Suprapubic skin (tissue), 4 donors: Measurements from ENCODE around the gene LLPH.

Experiments used
- CTCF ChIP-seq, 2 donors: fragments of 200-600 bp in 1 of 2; fragments of 450-650 bp in 1 of 2; sonication (generic) in 1 of 2; IDR thresholded peaks; one replicate each; pipeline ENCODE4 v1.5.1; 2016 to 2019; ENCODE audit warnings: antibody characterized with exemption in 2 of 2, mild to moderate bottlenecking in 1 of 2, moderate library complexity in 1 of 2
- POLR2A ChIP-seq, 2 donors: fragments of 450-650 bp; IDR thresholded peaks; one replicate each; pipeline ENCODE4 v1.6.1; 2017; ENCODE audit warnings: antibody characterized with exemption in 2 of 2, mild to moderate bottlenecking in 2 of 2, moderate library complexity in 2 of 2
- POLR2AphosphoS5 ChIP-seq, 3 donors: sonication (generic); formaldehyde crosslinking; IDR thresholded peaks; one replicate each; pipeline ENCODE4 v1.6.1; 2017; ENCODE audit warnings: antibody characterized with exemption in 3 of 3

- TF ChIP-seq CTCF (IDR thresholded peaks at IDR 0.05) (no peak), POLR2AphosphoS5 (IDR thresholded peaks at IDR 0.05) (no peak), POLR2A (IDR thresholded peaks at IDR 0.05) (no peak)
Observed at GRCh38 chr12:66077542-66077941, 53.0 kb downstream of the LLPH start.
